PC-9 (cell line): ENCODE data around the gene CD72. TPM values are rescaled to one million over a fixed set of nuclear protein-coding genes. Genes with fewer than 3 reads are reported as not detected.
A peak's percentile ranks its signal among the peaks of the same experiment; 100 is the strongest.

ENCODE experiments used
- BruUV-seq: library from RNA; stranded (reverse); fragments of 400-500 nt; replicated peaks from 2 replicates; lab custom pipeline; 2021; lab: Mats Ljungman, UMichigan
- CTCF ChIA-PET: fragments of 300-600 bp; sonication (Branson Sonifier 250); formaldehyde crosslinking; loops from one replicate; lab custom pipeline; 2022; ENCODE audit warnings: antibody characterized with exemption; lab: Charles Lee
- POLR2A ChIA-PET: fragments of 300-600 bp; sonication (Branson Sonifier 250); formaldehyde crosslinking; loops from one replicate; lab custom pipeline; 2022; ENCODE audit warnings: antibody characterized with exemption; ENCODE audit not compliant: unreplicated experiment; lab: Charles Lee
- DNase-seq, 2 experiments: peaks; one replicate each; pipeline versions ENCODE4 v3.0.0 to v3.0.0-alpha.2; 2015 to 2022; ENCODE audit warnings: mixed read lengths in 1 of 2
- H2AFZ ChIP-seq: fragments of 200-600 bp; sonication (generic); 2 replicates; pipeline ENCODE4 v1.8.1; 2017; ENCODE audit warnings: antibody characterized with exemption
- H3F3A ChIP-seq: fragments of 200-600 bp; sonication (generic); 2 replicates; pipeline ENCODE4 v1.8.1; 2017; ENCODE audit warnings: antibody characterized with exemption, mild to moderate bottlenecking, low read depth; ENCODE audit not compliant: insufficient read depth
- H3K27ac ChIP-seq: fragments of 200-600 bp; sonication (generic); 2 replicates; pipeline ENCODE4 v1.6.1; 2016; ENCODE audit warnings: mixed run types
- H3K27me3 ChIP-seq: fragments of 200-600 bp; sonication (generic); 2 replicates; pipeline ENCODE4 v1.6.1; 2016; ENCODE audit warnings: low read depth, mixed run types; ENCODE audit not compliant: insufficient read depth
- H3K36me3 ChIP-seq: fragments of 200-600 bp; sonication (generic); 2 replicates; pipeline ENCODE4 v1.6.1; 2016; ENCODE audit warnings: low read depth, mixed run types
- H3K4me1 ChIP-seq: fragments of 200-600 bp; sonication (generic); replicated peaks from 2 replicates; pipeline ENCODE4 v1.6.1; 2016; ENCODE audit warnings: mixed run types; ENCODE audit not compliant: insufficient read depth
- H3K4me2 ChIP-seq: fragments of 200-600 bp; sonication (generic); 2 replicates; pipeline ENCODE4 v1.6.1; 2017; ENCODE audit warnings: mixed run types
- H3K4me3 ChIP-seq: fragments of 200-600 bp; sonication (generic); 2 replicates; pipeline ENCODE4 v1.6.1; 2016; ENCODE audit warnings: mixed run types
- H3K79me2 ChIP-seq: fragments of 200-600 bp; sonication (generic); 2 replicates; pipeline ENCODE4 v1.6.1; 2017; ENCODE audit warnings: low read depth, mixed run types
- H3K9me2 ChIP-seq: fragments of 200-600 bp; sonication (generic); 2 replicates; pipeline ENCODE4 v1.8.1; 2017; ENCODE audit warnings: mild to moderate bottlenecking; ENCODE audit not compliant: insufficient read depth
- H3K9me3 ChIP-seq: fragments of 200-600 bp; sonication (generic); 2 replicates; pipeline ENCODE4 v1.8.1; 2016; ENCODE audit warnings: low read depth; ENCODE audit not compliant: insufficient read depth
- H4K20me1 ChIP-seq: fragments of 200-600 bp; sonication (generic); 2 replicates; pipeline ENCODE4 v1.8.1; 2017; ENCODE audit not compliant: insufficient read depth
- EZH2 ChIP-seq: fragments of 200-600 bp; sonication (generic); IDR thresholded peaks from 2 replicates; pipeline ENCODE4 v1.8.0; 2017; ENCODE audit warnings: antibody characterized with exemption, low read depth
- intact Hi-C: fragments of 100-400 bp; cut with micrococcal nuclease; formaldehyde crosslinking; loops from one replicate; pipeline ENCODE4 v1.10.0; 2022; ENCODE audit not compliant: unreplicated experiment
- total RNA-seq: library from RNA; stranded (reverse); gene quantifications from 2 replicates; pipeline ENCODE4 v1.2.3, GENCODE V29; 2021
- TF ChIP-seq, protein P1 (sequence below): fragments of 200-600 bp; sonication (generic); conservative IDR thresholded peaks from 2 replicates; pipeline ENCODE4 v1.6.1; 2017; ENCODE audit warnings: mixed run types, antibody characterized with exemption, mild to moderate bottlenecking, moderate library complexity

The CD72 gene
- total RNA-seq, 1 experiment from 2014 or later, result 3.2 TPM

GRCh38 chr9:35662437-35662836 is 44.2 kb upstream of the CD72 start:
- Histone ChIP-seq H3K36me3 (no peaks in the 10 kb centered on the region), H3K9me2 (no peaks in the 10 kb centered on the region), H3K9me3 (no peaks in the 10 kb centered on the region), H3K4me2 (no peak overlapping the region), H2AFZ (no peak overlapping the region), H3K27me3 (no peaks in the 10 kb centered on the region), H3K27ac (no peak overlapping the region), H3F3A (peaks cover 19% of the 10 kb centered on the region; the same call in 1 of the 2 replicates), H3K4me1 (peaks cover 28% of the 10 kb centered on the region), H4K20me1 (no peaks in the 10 kb centered on the region), H3K79me2 (0 out of 2 replicates have a peak, but pooled peaks cover 16% of the 10 kb centered on the region), H3K4me3 (no peak overlapping the region)
- TF ChIP-seq, protein P1, sequence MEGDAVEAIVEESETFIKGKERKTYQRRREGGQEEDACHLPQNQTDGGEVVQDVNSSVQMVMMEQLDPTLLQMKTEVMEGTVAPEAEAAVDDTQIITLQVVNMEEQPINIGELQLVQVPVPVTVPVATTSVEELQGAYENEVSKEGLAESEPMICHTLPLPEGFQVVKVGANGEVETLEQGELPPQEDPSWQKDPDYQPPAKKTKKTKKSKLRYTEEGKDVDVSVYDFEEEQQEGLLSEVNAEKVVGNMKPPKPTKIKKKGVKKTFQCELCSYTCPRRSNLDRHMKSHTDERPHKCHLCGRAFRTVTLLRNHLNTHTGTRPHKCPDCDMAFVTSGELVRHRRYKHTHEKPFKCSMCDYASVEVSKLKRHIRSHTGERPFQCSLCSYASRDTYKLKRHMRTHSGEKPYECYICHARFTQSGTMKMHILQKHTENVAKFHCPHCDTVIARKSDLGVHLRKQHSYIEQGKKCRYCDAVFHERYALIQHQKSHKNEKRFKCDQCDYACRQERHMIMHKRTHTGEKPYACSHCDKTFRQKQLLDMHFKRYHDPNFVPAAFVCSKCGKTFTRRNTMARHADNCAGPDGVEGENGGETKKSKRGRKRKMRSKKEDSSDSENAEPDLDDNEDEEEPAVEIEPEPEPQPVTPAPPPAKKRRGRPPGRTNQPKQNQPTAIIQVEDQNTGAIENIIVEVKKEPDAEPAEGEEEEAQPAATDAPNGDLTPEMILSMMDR, result no peak
- TF ChIP-seq EZH2, result no peak
- POLR2A ChIA-PET, result interaction anchor here (0.5 to 1.0 kb wide), 3 partner anchors 29 to 84 kb away, joined by 3 to 9 read pairs (median 3); no protein-coding TSS in a partner anchor
- BruUV-seq, result no TSS peak
- CTCF ChIA-PET, result no interaction called here
- DNase-seq, result no peak
- intact Hi-C loops, result no loop called here

- TF ChIP-seq, protein P1, result no peak
- TF ChIP-seq EZH2, result no peak
- Histone ChIP-seq H3K4me2 (no peak overlapping the region), H3K27me3 (no peaks in the 10 kb centered on the region), H3K9me3 (no peaks in the 10 kb centered on the region), H3K27ac (no peak overlapping the region), H4K20me1 (no peaks in the 10 kb centered on the region), H3K36me3 (no peaks in the 10 kb centered on the region), H3K4me3 (no peak overlapping the region), H2AFZ (no peak overlapping the region), H3K79me2 (0 out of 2 replicates have a peak, but pooled peaks cover 16% of the 10 kb centered on the region), H3K9me2 (no peaks in the 10 kb centered on the region), H3K4me1 (peaks cover 33% of the 10 kb centered on the region), H3F3A (peaks cover 20% of the 10 kb centered on the region; the same call in 1 of the 2 replicates)
- CTCF ChIA-PET, result interaction anchor here (0.9 to 1.2 kb wide), 3 partner anchors 35 to 71 kb away, joined by 3 to 5 read pairs (median 4); partner anchors contain the start of gene CREB3
- intact Hi-C loops, result no loop called here
- no peak for DNase-seq
- BruUV-seq, result no TSS peak
- POLR2A ChIA-PET, result interaction anchor here (0.5 to 1.0 kb wide), 3 partner anchors 29 to 85 kb away, joined by 3 to 9 read pairs (median 3); no protein-coding TSS in a partner anchor
Observed at GRCh38 chr9:35661756-35662350, 43.6 kb upstream of the CD72 start.

DNA sequence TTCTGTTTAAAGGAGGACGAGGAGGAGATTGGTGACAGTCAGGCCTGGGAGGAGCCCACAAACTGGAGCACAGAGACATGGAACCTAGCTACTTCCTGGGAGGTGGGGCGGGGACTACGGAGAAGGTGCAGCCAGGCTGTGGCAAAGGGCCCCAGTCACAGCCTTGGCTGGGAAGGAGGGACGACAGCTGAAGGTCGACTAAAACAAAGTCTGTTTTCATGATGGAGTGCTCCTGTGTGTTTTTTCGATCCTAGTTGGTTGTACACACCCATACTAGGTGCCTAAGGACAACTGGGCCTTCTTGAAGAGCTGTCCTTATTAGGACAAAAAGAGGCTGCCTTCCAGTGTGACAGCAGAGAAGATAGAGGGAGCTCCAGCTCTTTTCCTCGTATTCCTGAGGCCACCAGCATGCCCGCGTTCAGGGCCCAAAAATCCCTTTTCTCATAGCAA is 42.8 kb upstream of the CD72 start:
- Histone ChIP-seq H3K4me1 (peaks cover 33% of the 10 kb centered on the region), H3K27me3 (no peaks in the 10 kb centered on the region), H2AFZ (no peak overlapping the region), H4K20me1 (no peaks in the 10 kb centered on the region), H3K9me2 (no peaks in the 10 kb centered on the region), H3K79me2 (0 out of 2 replicates have a peak, but pooled peaks cover 16% of the 10 kb centered on the region), H3K4me3 (no peak overlapping the region), H3K9me3 (no peaks in the 10 kb centered on the region), H3K4me2 (no peak overlapping the region), H3K36me3 (no peaks in the 10 kb centered on the region), H3K27ac (no peak overlapping the region), H3F3A (peaks cover 22% of the 10 kb centered on the region; the same call in 1 of the 2 replicates)
- no TSS peak for BruUV-seq
- no peak for TF ChIP-seq EZH2
- TF ChIP-seq, protein P1, result 0 out of 2 replicates have a peak, but pooled peaks have one; percentile 24
- intact Hi-C loops, result no loop called here
- ChIA-PET POLR2A (interaction anchor here (0.7 kb wide), 2 partner anchors 8 to 9 kb away, joined by 3 read pairs; no protein-coding TSS in a partner anchor), CTCF (interaction anchor here (0.8 to 1.2 kb wide), 5 partner anchors 12 to 72 kb away, joined by 3 to 5 read pairs (median 4); partner anchors contain the start of genes CA9 and CREB3)
- DNase-seq, result no peak
